ENCODE measurements around the gene HLX.
A peak's percentile ranks its signal among the peaks of the same experiment; 100 is the strongest.

The HLX gene

GRCh38 chr1:220852408-220852807 is 26.8 kb upstream of the HLX start:
- TF ChIP-seq CTCF (IDR thresholded peaks at IDR 0.05) = no peak

DNA sequence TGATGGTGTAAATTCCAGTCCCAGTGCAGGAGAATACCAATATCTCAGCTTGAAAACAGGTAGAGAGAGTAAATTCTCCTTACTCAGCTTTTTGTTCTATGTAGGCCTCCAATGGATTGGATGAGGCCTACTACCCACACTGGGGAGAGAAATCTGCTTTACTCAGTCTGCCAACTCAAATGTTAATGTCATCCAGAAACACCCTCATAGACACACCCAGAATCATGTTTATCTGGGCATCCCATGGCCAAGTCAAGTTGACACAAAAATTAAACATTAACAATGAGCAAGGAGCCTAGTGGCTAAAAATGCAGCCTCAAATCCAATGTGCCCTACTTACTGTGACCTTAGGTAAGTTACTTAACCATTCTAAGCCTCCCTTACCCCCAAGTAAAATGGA is 6.9 kb upstream of the HLX start:
- TF ChIP-seq CTCF (IDR thresholded peaks at IDR 0.05) = no peak

GRCh38 chr1:220873087-220873486 is 6.2 kb upstream of the HLX start:
- no peak for TF ChIP-seq CTCF (IDR thresholded peaks at IDR 0.05)

DNA sequence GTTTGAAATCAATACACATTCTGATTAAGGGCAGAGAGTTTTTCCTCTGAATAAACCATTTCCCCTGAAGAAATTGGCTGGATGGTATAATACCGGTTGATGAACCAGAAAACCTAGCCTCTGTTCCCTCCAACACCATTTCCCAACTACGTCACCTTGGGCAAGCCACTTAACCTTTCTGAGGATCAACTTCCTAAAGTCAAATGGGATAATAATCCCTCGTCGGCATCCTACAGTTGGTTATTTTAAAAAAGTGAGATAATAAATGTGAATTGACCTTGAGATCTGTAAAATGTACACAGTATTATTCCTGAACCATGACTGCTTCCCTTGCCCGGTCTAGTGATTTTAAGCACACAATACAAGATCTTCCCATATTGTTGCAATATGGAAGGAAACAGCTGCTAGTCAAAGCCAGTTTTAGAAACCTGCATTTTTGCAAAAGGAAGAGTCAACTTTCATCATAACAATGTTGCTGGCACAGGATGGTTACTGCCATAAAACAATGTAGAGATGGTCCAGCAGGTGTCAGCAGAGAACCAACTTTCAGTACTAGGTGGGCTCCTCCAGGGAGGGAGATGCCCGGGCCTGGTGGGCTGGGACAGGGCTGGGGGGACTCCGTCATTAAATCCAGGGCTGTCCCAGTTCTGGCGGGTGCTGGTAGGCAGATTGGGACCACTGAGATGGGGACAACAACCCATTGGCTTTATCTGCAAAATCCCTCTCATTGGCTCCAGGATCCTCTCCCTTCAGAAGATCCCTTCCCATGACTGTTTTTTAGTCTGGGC is 5.2 kb upstream of the HLX start:
- TF ChIP-seq CTCF (IDR thresholded peaks at IDR 0.05) = peak; percentile 88

- TF ChIP-seq CTCF (IDR thresholded peaks at IDR 0.05) = no peak
Observed at GRCh38 chr1:220875260-220875659, 4.0 kb upstream of the HLX start.

DNA sequence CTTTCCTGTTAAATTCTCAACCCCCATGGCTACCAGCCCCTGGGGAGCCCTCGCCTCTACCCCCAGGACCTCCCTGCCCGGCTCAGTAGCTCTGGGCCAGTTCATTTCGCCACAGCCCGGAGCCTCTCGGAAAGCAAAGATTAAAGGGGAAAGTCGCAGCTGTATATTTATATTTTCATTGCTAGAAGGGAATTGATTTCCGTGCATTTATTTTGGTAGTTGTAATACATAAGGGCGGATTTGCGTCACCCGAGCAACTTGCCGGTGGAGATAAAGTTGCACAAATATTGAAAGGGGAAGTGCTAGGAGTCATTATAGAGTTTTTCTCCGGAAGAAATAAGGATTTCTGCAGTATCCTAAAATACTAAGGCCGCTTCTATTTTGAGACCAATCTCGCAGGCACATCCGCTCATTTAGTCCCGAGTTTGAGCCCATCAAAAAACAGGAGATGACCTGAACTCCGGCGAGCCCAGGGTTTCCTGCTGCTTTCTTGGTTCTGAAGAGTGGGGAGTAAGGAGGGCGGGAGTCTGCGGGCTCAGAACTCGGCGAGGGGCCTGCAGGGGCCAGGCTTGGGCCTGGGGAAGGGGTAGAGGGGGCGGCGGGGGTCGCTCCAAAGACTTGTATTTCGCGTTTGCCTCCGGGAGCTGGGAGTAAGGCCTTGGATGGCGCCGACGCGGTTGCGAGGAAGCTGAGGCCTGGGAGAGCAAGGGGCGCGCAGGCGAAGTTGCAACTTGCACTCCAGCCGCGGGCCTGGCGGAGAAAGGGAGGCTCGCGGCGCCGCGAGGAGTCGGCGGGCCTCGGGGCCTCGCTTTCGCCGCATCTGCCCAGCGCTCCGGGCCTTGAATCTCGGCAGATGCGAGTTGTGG is 2.5 kb upstream of the HLX start:
- TF ChIP-seq CTCF (IDR thresholded peaks at IDR 0.05) = no peak

DNA sequence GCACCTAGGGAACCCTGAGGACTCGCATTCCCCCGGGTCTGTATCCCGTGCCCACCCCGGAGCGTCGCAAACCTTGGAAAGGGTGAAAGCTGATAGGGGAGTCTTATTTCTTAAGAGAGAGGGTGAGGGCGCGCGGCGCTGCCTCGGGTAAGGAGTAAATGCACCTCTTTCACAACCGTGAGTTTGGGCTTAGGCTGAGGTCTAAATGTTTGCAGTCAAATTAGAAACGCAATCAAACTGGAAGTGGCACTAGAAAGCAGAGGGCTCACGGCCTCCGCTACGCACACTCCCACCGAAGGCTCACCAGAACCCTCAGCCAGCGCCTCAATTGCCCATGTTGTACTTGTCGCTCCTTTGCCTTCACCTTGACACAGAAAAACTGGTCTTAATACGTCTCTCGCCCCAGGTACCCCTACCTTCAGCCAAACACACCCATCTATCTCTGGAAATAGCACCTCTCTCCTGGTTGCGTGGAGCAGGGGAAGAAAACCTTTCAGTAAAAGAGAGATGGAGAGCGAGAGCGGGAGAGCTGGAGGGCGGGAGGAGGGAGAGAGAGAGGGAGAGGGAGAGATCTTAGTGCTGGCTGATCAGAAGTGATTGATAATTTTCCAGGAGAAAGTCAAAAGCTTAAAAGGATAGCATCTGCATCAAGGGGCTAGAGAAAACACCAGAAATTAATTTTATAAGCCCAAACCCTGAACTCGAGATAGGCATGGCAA is 1.7 kb upstream of the HLX start:
- TF ChIP-seq CTCF (IDR thresholded peaks at IDR 0.05) = no peak
